Transverse colon (tissue), 4 donors: Measurements from ENCODE around the gene ACSF3.

Experiments
- CTCF ChIP-seq, 5 experiments: fragments of 200-600 bp in 3 of 5; fragments of 450-650 bp in 2 of 5; sonication (generic) in 3 of 5; IDR thresholded peaks; 1 replicate in 2 of 5; 2 replicates in 3 of 5; pipeline ENCODE4 v1.5.1; 2016 to 2017; ENCODE audit warnings: antibody characterized with exemption in 5 of 5, inconsistent platforms in 3 of 5, mild to moderate bottlenecking in 2 of 5, moderate library complexity in 1 of 5
- EP300 ChIP-seq: sonication (generic); formaldehyde crosslinking; IDR thresholded peaks from one replicate; pipeline ENCODE4 v1.6.1; 2017; ENCODE audit warnings: antibody characterized with exemption, low read depth
- POLR2A ChIP-seq: fragments of 450-650 bp; IDR thresholded peaks from one replicate; pipeline ENCODE4 v1.6.1; 2016; ENCODE audit warnings: antibody characterized with exemption, mild to moderate bottlenecking, moderate library complexity
- POLR2AphosphoS5 ChIP-seq, 3 donors: sonication (generic); formaldehyde crosslinking; IDR thresholded peaks; one replicate each; pipeline ENCODE4 v1.6.1; 2016; ENCODE audit warnings: antibody characterized with exemption in 3 of 3

- TF ChIP-seq CTCF (IDR thresholded peaks at IDR 0.05) (no peak), POLR2AphosphoS5 (IDR thresholded peaks at IDR 0.05) (no peak), POLR2A (no peak), EP300 (no peak)
These were observed 68.4 kb downstream of the ACSF3 start for GRCh38 chr16:89161763-89162713.
